GM21447 (cell line): Measurements from ENCODE around the gene CDA.
"Not testable (repeated sequence)": the region's sequence is repeated elsewhere in the genome, so short reads cannot be mapped to it uniquely, and the experiment has no call there.

Experiments used
- ATAC-seq: cut with Tn5 transposase; IDR thresholded peaks from one replicate; pipeline ENCODE4 v1.9.1; 2021; ENCODE audit not compliant: unreplicated experiment

Gene CDA

DNA sequence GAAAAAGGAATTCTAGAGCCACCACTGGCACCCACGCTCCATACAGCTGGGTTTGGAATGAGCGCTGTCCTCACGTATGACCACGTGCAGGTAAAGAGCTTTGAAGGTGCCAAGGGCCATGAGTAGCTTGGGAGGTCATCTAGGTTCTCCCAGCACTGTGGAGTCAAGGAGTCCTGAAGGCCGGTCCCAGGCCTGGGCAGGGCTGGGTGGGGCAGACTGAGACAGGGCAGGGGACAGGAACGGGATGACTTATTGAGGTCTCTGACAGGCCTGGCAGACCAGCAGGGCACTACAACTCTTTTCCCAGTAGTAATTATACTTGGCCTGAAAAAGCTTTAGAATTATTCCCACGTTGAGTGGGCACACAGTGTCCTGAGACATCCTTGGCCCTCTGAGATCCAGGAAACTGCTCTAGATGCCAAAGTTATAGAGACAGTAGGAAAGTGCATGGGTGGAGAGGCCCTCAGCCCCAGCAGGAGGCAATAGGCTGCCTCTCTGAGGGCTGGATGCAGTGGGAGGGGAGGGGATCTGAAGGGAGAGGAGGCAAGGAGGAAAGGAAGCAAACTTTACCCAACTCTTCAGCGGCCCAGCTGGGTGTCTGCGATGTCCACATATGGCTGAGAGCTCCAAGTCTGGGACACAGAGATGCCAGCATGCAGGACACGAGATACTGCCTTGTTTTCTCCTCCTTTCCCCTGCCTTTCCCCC, 1.8 kb upstream of the CDA start:
- ATAC-seq: no peak

- no peak for ATAC-seq
Observed at GRCh38 chr1:20587661-20588053, 1.2 kb upstream of the CDA start.

- no peak for ATAC-seq
Observed at GRCh38 chr1:20589331-20590278, 708 bp downstream of the CDA start.

DNA sequence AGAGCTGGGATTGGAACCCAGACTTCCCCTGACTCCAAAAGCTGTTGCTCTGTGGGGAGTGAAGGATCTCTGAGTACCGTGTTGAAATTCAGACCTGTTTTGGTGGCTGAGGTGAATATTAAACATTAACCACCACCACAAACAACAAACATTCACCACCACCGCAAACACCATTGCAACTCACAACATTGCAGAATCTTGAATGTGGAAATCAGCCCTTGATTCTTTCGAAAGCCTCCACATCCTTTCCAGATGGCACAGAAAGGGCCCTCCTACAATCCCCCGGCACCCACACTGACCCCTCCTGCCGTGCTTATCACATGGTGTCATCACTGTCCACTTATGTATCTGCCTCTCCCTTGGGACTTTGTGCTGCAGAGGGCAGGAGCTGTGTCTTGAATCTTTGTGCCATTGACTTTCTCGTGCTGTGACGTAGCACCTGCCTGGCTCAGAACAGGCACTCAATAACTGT, 1.4 kb downstream of the CDA start:
- ATAC-seq: no peak

DNA sequence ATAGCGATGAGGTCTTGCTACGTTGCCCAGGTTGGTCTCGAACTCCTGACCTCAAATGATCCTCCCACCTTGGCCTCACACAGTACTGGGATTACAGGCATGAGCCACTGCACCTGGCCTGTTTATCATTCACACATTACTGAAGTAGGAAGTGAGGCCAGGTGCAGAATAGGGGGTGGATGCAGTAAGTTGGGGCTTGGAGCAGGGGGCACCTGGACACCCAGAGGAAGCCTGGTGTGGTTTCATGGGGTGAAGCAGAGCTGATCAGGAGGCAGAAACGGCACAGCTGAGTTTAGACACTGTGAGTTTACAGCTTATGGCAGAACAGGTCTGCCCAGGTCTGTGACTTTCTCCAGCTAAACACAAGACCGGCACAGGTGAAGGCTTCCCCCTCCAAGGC, 4.9 kb downstream of the CDA start:
- no peak for ATAC-seq

- no peak for ATAC-seq
Observed at GRCh38 chr1:20594746-20595145, 5.8 kb downstream of the CDA start.

GRCh38 chr1:20596106-20596505, 7.2 kb downstream of the CDA start:
- ATAC-seq: no peak

DNA sequence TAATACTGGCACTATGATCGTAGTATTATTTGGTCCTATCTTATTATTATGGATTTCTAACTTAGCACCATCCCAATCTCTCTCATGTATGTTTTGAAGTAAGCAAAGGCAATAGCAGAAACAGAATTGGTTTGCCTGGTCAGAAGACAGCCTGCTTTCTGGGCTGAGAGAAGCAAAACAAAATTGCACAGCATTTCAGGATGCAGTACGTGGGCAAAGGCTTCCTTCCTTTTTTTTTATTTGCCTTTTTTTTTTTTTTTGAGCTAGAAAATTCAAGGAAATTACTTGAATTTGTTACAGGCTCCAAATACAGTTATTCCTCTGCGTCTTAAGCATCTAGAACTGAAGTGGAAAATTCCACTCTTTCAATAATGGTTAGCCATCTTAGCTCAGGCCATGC, 8.8 kb downstream of the CDA start:
- ATAC-seq: no peak

DNA sequence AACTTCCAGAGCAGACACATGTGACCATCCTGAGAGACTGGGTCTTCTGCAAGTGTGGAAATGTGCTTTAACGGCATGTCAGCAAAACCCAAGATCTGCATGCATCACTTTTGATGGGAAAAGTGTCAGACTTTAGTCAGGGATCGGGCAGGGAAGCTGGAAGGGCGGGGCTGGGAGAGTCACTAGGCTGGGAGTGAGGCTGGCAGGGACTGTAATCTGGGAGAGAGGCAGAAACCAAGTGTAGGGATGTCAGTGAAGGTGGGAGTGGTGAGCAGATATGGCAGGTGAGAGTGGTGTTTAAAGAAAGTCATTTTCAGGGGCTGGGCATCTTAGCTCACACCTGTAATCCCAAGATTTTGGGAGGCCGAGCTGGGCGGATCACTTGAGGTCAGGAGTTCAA, 11.3 kb downstream of the CDA start:
- ATAC-seq: no peak

- ATAC-seq: no peak
Observed at GRCh38 chr1:20601129-20601825, 12.4 kb downstream of the CDA start.

DNA sequence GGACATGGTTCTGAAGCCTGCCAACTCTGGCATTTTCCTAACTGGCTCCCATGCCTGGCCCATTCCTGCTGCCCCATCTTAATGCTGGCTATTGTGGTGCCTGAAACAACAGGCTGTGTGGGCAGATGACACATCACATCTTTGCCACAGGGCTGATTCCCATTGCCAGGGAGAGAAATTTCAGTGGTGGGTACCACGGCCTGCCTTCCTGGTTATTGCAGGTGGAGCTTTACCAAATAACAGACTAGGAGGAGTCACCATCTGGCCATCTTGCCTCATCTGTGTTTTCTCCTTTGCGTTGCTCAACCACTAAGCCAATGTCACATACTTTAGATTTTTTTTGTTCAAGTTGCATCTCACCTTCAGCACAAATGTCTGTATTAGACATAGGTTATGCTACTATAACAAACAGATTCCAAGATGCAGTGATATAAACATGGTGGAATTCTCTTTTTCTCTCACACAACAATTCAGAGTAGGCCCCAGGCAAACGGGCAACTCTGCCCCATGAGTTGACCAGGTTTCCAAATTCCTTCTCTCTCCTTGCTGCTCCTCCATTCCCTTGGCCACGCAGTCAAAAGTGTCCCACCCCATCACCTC, 14.1 kb downstream of the CDA start:
- no peak for ATAC-seq

GRCh38 chr1:20603504-20604464, 14.9 kb downstream of the CDA start:
- ATAC-seq: no peak

- ATAC-seq: no peak
Observed at GRCh38 chr1:20604678-20605077, 15.8 kb downstream of the CDA start.

DNA sequence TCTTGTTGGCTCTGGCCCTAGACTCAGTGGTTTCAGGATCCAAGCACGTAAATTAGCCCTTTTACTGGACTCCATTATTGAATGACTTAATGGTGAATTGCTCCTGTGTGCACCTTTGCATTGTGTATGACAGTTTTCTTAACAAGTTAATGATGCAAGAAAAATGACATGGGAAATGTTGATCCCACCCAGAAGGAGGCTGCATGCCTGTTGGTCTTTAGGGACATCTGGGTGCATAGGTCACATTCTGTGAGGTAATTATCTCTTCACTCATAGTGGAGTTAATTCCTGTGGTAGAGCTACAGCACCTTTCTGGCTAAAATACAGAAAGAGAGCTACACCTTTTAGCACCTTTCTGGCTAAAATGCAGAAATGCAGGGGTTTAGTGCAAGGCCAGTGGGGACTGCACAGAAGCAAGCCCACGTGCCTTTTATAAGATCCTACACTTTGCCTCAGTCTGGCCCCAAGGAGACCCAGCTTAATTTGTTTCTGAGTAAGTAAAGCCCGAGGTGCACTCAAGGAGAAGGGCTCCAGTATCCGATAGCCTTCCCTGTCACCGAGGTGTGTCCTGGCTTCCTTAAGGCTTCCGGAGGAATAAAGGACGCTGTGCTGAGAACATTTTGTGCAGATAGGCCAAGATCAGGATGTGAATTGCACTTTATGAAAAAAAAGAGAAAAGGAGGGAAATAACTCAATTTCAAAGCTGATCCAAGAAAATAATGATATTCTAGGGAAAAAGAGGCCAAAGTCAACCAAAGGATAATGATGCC, 18.1 kb downstream of the CDA start:
- ATAC-seq: not testable (repeated sequence)

DNA sequence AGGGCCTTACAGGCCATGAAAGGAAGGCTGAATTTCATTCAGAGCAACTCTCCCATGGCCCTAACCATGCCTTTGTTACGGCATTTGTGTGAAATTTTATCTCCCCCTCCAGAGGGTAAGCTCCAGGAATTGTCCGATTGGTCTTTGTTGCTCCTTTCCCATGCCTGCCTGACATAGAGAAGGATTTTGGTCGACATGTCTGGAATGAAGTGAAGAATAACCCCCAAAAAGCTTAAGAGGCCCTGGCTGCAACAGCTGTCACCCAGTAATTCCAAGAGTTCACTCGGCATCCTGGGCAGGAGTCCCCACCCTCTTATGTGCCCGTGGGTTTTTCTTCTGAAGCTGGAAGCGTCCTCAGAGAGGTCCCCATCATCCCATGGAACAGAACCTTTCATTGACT, 20.6 kb downstream of the CDA start:
- no peak for ATAC-seq

DNA sequence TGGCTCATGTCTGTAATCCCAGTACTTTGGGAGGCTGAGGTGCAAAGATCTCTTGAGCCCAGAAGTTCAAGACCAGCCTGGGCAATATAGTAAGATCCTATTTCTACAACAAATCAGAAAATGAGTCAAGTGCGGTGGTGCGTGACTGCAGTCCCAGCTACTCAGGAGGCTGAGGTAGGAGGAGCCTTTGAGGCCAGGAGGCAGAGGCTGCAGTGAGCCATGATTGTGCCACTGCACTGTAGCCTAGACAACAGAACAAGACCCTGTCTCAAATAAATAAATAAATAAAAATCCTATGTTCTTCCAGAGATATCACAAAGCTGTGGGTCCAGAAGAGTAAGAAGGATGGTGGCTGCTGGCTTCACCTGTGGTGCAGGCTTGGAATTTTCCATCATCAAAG, 22.1 kb downstream of the CDA start:
- no peak for ATAC-seq

- no peak for ATAC-seq
Observed at GRCh38 chr1:20611652-20612051, 22.8 kb downstream of the CDA start.

DNA sequence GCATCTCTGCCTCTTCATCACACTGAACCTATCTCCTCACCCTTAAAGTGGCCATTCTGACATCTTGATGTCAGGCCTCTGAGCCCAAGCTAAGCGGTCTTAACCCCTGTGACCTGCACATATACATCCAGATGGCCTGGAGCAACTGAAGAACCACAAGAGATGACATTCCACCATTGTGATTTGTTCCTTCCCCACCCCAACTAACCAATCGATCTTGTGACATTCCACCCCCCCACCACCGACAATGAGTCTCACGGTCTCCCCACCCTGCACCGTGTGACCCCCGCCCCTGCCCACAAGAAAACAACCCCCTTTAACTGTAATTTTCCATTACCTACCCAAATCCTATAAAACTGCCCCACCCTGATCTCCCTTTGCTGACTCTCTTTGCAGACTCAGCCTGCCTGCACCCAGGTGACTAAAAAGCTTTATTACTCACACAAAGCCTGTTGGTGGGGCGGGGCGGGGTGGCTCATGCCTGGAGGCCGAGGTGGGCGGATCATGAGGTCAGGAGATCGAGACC, 23.4 kb downstream of the CDA start:
- no peak for ATAC-seq

- ATAC-seq: no peak
Observed at GRCh38 chr1:20614131-20614579, 25.3 kb downstream of the CDA start.
